T-helper 1 cell (primary cell): ENCODE data around the gene TPPP2.
A peak's percentile ranks its signal among the peaks of the same experiment; 100 is the strongest.

ENCODE experiments used
- DNase-seq, 5 donors: peaks; one replicate each; pipeline ENCODE4 v3.0.0-alpha.2; 2012 to 2020

TPPP2 gene

GRCh38 chr14:21017528-21018245 lies 12.3 kb upstream of the TPPP2 start:
- DNase-seq: no peak

GRCh38 chr14:21018286-21018685 lies 11.7 kb upstream of the TPPP2 start:
- no peak for DNase-seq

- DNase-seq: no peak
These were observed 11.2 kb upstream of the TPPP2 start for GRCh38 chr14:21018781-21019180.

- no peak for DNase-seq
These were observed 10.7 kb upstream of the TPPP2 start for GRCh38 chr14:21019366-21019765.

- DNase-seq: no peak
These were observed 9.0 kb upstream of the TPPP2 start for GRCh38 chr14:21020977-21021545.

GRCh38 chr14:21022686-21023085 lies 7.3 kb upstream of the TPPP2 start:
- no peak for DNase-seq

- no peak for DNase-seq
These were observed 6.8 kb upstream of the TPPP2 start for GRCh38 chr14:21023174-21023573.

- no peak for DNase-seq
These were observed 6.0 kb upstream of the TPPP2 start for GRCh38 chr14:21023817-21024584.

GRCh38 chr14:21024585-21025370 lies 5.2 kb upstream of the TPPP2 start, which contains the start of gene NDRG2:
Gene NDRG2, minus strand, starts transcription at chr14:21025061. Its CDS starts 1,746 bp downstream, at chr14:21023315.
- peak; percentile 59 to 78 (median 73) for DNase-seq

GRCh38 chr14:21025371-21026273 lies 4.4 kb upstream of the TPPP2 start:
- no peak for DNase-seq

- DNase-seq: no peak
These were observed 3.6 kb upstream of the TPPP2 start for GRCh38 chr14:21026274-21026987.

GRCh38 chr14:21026988-21027315 lies 3.1 kb upstream of the TPPP2 start:
- DNase-seq: no peak

- DNase-seq: no peak
These were observed 514 bp downstream of the TPPP2 start for GRCh38 chr14:21030531-21030930.

- no peak for DNase-seq
These were observed 2.5 kb downstream of the TPPP2 start for GRCh38 chr14:21032326-21033132.

- no peak for DNase-seq
These were observed 3.2 kb downstream of the TPPP2 start for GRCh38 chr14:21033133-21033698.

- DNase-seq: no peak
These were observed 4.7 kb downstream of the TPPP2 start, which contains the start of gene RNASE13 for GRCh38 chr14:21034707-21035106. Gene RNASE13, minus strand, starts transcription at chr14:21034807. Its CDS starts 519 bp downstream, at chr14:21034288.

- DNase-seq: no peak
These were observed 6.7 kb downstream of the TPPP2 start for GRCh38 chr14:21036751-21037150.

GRCh38 chr14:21037156-21037555 lies 7.1 kb downstream of the TPPP2 start:
- DNase-seq: no peak

- DNase-seq: no peak
These were observed 8.7 kb downstream of the TPPP2 start for GRCh38 chr14:21038441-21039422.
